ENCODE data around the gene GSTA1. TPM values are rescaled to one million over a fixed set of nuclear protein-coding genes. Genes with fewer than 3 reads are reported as not detected.
"Not testable (repeated sequence)": the region's sequence is repeated elsewhere in the genome, so short reads cannot be mapped to it uniquely, and the experiment has no call there.

GSTA1 gene
- total RNA-seq (2013) = 8.7 TPM
- polyA plus RNA-seq (not detected), polyA minus RNA-seq (not detected in 2 replicates), total RNA-seq (0 to 0.30 (median 0) reads per million in 11 experiments)

- H3K79me2 ChIP-seq (ENCODE audit: insufficient read depth, low read length); H3K27ac Mint-ChIP-seq; H3K27ac ChIP-seq (ENCODE audit: low read depth in 1 of 2, low read length in 2 of 2); intact Hi-C loops (cut with micrococcal nuclease); H2AFZ ChIP-seq (ENCODE audit: insufficient read depth, low read depth, low read length, poor library complexity, severe bottlenecking); H3K4me1 ChIP-seq (ENCODE audit: control insufficient read depth in 1 of 2, insufficient read depth in 2 of 2, low read length in 2 of 2); H4K20me1 ChIP-seq (ENCODE audit: insufficient read depth, low read length); H3K4me3 Mint-ChIP-seq; H3K4me3 ChIP-seq (replicated peaks in 1 of 3; ENCODE audit: low read depth in 2 of 3, low read length in 3 of 3); DNase-seq; H3K9me3 ChIP-seq (replicated peaks in 1 of 2; ENCODE audit: control insufficient read depth in 1 of 2, insufficient read depth in 1 of 2, low read length in 2 of 2); H3K27me3 Mint-ChIP-seq (ENCODE audit: low read depth in 3 of 3); H3K4me1 Mint-ChIP-seq; H3K27me3 ChIP-seq (ENCODE audit: control insufficient read depth in 2 of 2, insufficient read depth in 2 of 2, low read length in 2 of 2); H3K36me3 ChIP-seq (replicated peaks in 1 of 2; ENCODE audit: control insufficient read depth in 1 of 2, insufficient read depth in 2 of 2, low read length in 2 of 2); H3K9me3 Mint-ChIP-seq; H3K4me2 ChIP-seq (replicated peaks; ENCODE audit: extremely low read depth, low read length, poor library complexity, severe bottlenecking); H3K36me3 Mint-ChIP-seq; H3K9ac ChIP-seq (ENCODE audit: insufficient read depth, low read length, poor library complexity, severe bottlenecking): not testable (repeated sequence)
- no CpG with 5 or more reads among the region's 5 CpGs for WGBS (ENCODE audit: insufficient coverage)
Observed at GRCh38 chr6:52803668-52804255, at the start of gene GSTA1. Gene GSTA1, minus strand, starts transcription at chr6:52803816. Its CDS starts 4,549 bp downstream, at chr6:52799267.

- Histone ChIP-seq H3K4me3 (replicated peaks in 1 of 3; ENCODE audit: low read depth in 2 of 3, low read length in 3 of 3) (no peak overlapping the region), H4K20me1 (ENCODE audit: insufficient read depth, low read length) (no peaks in the 10 kb centered on the region), H3K27ac (ENCODE audit: low read depth in 1 of 2, low read length in 2 of 2) (no peak overlapping the region), H3K4me1 (ENCODE audit: control insufficient read depth in 1 of 2, insufficient read depth in 2 of 2, low read length in 2 of 2) (no peaks in the 10 kb centered on the region), H3K9ac (ENCODE audit: insufficient read depth, low read length, poor library complexity, severe bottlenecking) (no peak overlapping the region), H3K4me2 (replicated peaks; ENCODE audit: extremely low read depth, low read length, poor library complexity, severe bottlenecking) (no peak overlapping the region), H3K79me2 (ENCODE audit: insufficient read depth, low read length) (no peaks in the 10 kb centered on the region), H3K9me3 (replicated peaks in 1 of 2; ENCODE audit: control insufficient read depth in 1 of 2, insufficient read depth in 1 of 2, low read length in 2 of 2) (peaks cover 10 to 15% of the 10 kb centered on the region in 2 donors), H3K36me3 (replicated peaks in 1 of 2; ENCODE audit: control insufficient read depth in 1 of 2, insufficient read depth in 2 of 2, low read length in 2 of 2) (no peaks in the 10 kb centered on the region), H2AFZ (ENCODE audit: insufficient read depth, low read depth, low read length, poor library complexity, severe bottlenecking) (no peak overlapping the region), H3K27me3 (ENCODE audit: control insufficient read depth in 2 of 2, insufficient read depth in 2 of 2, low read length in 2 of 2) (no peaks in the 10 kb centered on the region)
- Mint-ChIP-seq H3K27me3 (ENCODE audit: low read depth in 3 of 3) (peaks cover 0 to 3% (median 2%) of the 10 kb centered on the region in 3 donors), H3K4me3 (no peak overlapping the region), H3K27ac (no peak overlapping the region), H3K4me1 (no peaks in the 10 kb centered on the region), H3K9me3 (peaks cover 9 to 28% (median 19%) of the 10 kb centered on the region in 7 donors), H3K36me3 (no peaks in the 10 kb centered on the region)
- 79% methylated on average over 4 of the region's 4 CpGs for WGBS (ENCODE audit: insufficient coverage)
- intact Hi-C loops (cut with micrococcal nuclease) = no loop called here
- DNase-seq = no peak
- TF ChIP-seq CTCF (IDR thresholded peaks at IDR 0.05) = no peak
Observed at GRCh38 chr6:52849137-52849536, 45.5 kb upstream of the GSTA1 start.
